ENCODE results near the gene PDE6B.

The PDE6B gene

DNA sequence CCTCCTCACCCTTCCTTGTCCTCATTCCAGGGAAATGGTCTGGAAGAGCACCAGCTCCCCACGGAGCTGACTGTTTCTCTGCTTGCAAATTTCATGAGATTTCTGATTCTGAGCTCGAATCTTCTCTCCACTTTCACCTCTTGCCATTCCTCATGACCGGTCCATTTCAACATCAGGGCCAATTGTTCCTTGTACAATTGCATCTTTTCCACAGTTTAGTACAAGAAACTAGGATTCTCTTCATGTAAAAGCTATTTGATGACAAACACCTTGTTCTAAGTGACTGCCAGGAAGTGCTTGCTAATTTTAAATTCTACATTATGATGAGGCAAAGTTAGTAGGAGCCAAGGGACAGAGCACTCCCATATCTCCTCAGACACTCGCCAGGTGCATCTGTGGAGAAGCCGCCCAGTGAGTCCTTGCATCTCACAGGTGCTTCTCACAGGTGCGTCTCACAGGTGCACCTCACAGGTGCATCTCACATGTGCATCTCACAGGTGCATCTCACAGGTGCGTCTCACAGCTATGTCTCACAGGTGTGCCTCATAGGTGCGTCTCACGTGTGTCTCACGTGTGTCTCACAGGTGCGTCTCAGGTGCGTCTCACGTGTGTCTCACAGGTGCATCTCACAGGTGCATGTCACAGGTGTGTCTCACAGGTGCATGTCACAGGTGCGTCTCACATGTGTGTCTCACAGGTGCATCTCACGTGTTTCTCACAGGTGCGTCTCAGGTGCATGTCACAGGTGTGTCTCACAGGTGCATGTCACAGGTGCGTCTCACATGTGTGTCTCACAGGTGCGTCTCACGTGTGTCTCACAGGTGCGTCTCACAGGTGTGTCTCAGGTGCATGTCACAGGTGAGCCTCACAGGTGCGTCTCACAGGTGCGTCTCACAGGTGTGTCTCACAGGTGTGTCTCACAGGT, 3.0 kb upstream of the PDE6B start:
- TF ChIP-seq CTCF (conservative IDR thresholded peaks at IDR 0.05) = no peak
- H3K27ac ChIP-seq = no peak overlapping the region

DNA sequence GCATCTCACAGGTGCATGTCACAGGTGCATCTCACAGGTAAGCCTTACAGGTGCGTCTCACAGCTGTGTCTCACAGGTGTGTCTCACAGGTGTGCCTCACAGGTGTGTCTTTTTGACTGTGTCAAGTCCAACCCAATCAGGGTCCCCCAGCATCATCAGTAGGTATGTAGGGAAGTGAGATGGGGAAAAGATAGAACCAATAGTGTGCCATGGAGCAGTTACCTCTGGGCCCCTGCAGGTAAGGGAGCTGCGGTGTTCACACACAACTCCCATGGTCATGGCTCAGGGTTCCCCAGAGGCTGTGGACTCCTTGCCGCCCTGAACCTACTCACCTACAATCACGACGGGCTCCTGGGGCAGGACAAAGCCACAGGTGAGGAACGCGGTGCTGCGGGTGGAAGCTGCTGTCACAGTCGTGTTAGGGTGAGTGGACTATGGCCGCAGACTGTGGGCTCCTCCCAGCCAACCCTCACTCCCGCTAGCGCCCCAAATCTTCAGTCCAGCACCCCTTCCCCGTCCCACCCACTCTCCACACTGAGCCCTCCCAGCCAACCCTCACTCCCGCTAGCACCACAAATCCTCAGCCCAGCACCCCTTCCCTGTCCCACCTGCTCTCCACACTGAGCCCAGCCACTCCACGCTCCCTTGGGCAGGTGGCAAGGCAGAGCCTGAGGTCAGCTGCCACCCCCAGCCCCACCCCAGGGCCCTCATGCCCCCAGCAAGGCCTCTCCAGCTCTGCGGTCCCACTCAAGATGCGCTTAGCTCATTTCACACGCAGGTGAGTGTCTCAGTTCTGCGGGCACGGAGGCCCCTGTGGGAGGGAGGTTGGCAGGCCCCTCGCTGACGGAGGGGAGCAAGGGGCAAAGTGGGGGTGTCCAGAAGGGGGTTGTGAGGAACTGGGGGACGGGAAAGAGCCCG, 2.1 kb upstream of the PDE6B start:
- no peak for TF ChIP-seq CTCF (conservative IDR thresholded peaks at IDR 0.05)
- H3K27ac ChIP-seq = no peak overlapping the region

GRCh38 chr4:623914-624566, 1.3 kb upstream of the PDE6B start:
- H3K27ac ChIP-seq = no peak overlapping the region
- TF ChIP-seq CTCF (conservative IDR thresholded peaks at IDR 0.05) = no peak

GRCh38 chr4:625631-626161, 323 bp downstream of the PDE6B start:
- H3K27ac ChIP-seq = no peak overlapping the region
- TF ChIP-seq CTCF (conservative IDR thresholded peaks at IDR 0.05) = no peak

DNA sequence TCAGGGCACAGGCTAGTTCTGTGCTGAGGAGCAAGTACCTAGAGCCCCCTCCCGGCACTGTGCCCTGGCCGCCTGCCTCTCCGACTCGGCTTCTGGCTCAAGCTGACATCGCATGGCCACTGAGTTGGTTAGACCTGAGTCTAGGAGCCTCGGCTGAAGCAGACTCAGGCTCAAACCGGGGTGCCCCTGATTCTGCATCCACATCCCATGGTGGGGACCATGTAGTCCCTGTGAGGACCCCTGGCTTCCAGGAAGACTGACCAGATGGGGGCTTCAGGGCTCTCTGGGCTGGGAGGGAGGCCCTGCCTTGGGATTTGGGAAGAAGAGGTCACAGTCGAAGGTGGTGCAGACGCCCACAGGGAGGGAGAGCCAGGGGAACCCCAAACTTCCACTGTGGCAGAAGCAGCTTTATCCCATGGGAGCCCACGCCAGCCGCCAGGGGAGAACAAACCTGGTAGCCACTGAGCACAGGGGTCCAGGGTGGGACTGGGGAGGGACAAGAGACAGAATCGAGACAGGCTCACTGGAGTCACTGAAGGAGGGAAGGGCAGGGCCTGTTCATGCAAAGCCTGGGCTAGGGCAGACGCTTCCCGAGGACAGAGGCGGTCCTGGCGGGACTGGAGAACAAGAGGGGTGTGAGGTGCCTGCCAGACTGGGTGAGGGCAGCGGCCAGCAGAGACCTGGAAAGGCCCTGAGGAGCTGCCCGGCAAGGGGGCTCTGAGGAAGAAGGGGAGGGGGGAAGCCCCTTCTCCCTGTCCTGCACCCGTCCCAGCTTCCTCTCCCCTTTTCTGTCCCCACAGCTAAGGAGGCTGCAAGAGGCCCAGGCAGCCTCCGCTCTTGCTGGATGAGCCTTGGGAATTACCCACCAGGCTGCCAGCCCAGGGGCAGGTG, 1.1 kb downstream of the PDE6B start:
- no peak overlapping the region for H3K27ac ChIP-seq
- no peak for TF ChIP-seq CTCF (conservative IDR thresholded peaks at IDR 0.05)

DNA sequence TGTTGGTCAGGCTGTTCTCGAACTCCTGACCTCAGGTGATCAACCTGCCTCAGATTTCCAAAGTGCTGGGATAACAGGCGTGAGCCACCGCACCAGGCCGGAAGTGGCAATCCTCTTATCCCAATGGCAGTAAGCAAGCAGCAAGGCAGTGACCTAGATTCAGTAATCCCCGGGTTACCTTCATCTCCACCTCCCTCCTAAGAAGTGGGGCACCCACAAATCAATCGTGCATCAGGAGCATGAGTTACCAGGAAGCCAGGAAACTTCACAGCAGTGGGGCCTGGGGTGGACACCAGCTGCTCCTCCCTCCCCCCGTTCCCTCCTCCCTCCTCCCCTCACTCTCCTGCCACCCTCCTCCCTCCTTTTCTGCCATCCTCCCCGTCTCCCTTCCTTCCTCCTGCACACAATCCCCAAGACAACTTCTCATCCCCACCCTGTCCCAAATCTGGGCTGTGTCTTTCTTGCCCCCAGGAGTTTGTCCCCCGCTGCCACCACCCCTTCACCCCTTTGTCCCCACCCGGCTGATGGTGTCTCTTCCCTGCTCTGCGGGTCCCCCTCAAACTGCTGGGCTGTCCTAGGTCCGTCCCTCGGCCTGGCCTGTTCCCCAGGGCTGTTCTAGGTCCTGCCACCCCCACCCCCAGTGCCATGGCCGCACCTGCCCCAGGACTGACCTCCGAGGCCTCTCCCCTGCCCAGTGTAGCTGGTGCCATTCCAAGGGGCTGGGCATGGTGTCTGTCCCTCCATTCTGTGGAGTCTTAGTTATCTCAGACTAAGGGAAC, 2.2 kb downstream of the PDE6B start:
- TF ChIP-seq CTCF (conservative IDR thresholded peaks at IDR 0.05) = no peak

More for the DNA sequence above, 2.2 kb downstream of the PDE6B start:
- no peak overlapping the region for H3K27ac ChIP-seq

All from VCaP (cell line).